Fibroblast of skin of right biceps (primary cell): ENCODE data around the gene DENND2A.
"Not testable (repeated sequence)": the region's sequence is repeated elsewhere in the genome, so short reads cannot be mapped to it uniquely, and the experiment has no call there.

ENCODE experiments used
- DNase-seq: peaks from one replicate; pipeline ENCODE4 v3.0.0-alpha.2; 2013

The DENND2A gene

GRCh38 chr7:140645166-140645900, 4.7 kb upstream of the DENND2A start:
- DNase-seq, result no peak

GRCh38 chr7:140644761-140645160, 4.1 kb upstream of the DENND2A start:
- not testable (repeated sequence) for DNase-seq

GRCh38 chr7:140643416-140643815, 2.8 kb upstream of the DENND2A start:
- DNase-seq, result no peak

GRCh38 chr7:140641524-140642195, 1.0 kb upstream of the DENND2A start:
- DNase-seq, result no peak

- DNase-seq, result peak; percentile 52
Observed at GRCh38 chr7:140640060-140640637, 464 bp downstream of the DENND2A start.

- DNase-seq, result peak; percentile 85
Observed at GRCh38 chr7:140639366-140640053, 1.1 kb downstream of the DENND2A start.

GRCh38 chr7:140638173-140638791, 2.3 kb downstream of the DENND2A start:
- peak; percentile 52 for DNase-seq

GRCh38 chr7:140637400-140637799, 3.2 kb downstream of the DENND2A start:
- DNase-seq, result no peak

- DNase-seq, result no peak
Observed at GRCh38 chr7:140635816-140636215, 4.8 kb downstream of the DENND2A start.

GRCh38 chr7:140635345-140635744, 5.3 kb downstream of the DENND2A start:
- no peak for DNase-seq

GRCh38 chr7:140631602-140632001, 9.0 kb downstream of the DENND2A start:
- no peak for DNase-seq

GRCh38 chr7:140631021-140631420, 9.6 kb downstream of the DENND2A start:
- DNase-seq, result no peak

GRCh38 chr7:140625908-140626868, 14.4 kb downstream of the DENND2A start:
- DNase-seq, result peak; percentile 97

- DNase-seq, result not testable (repeated sequence)
Observed at GRCh38 chr7:140625192-140625558, 15.4 kb downstream of the DENND2A start.

- DNase-seq, result no peak
Observed at GRCh38 chr7:140624392-140625191, 16.0 kb downstream of the DENND2A start.

- DNase-seq, result peak; percentile 66
Observed at GRCh38 chr7:140623980-140624379, 16.6 kb downstream of the DENND2A start.

- DNase-seq, result peak; percentile 58
Observed at GRCh38 chr7:140621401-140622021, 19.1 kb downstream of the DENND2A start.

GRCh38 chr7:140619915-140620510, 20.6 kb downstream of the DENND2A start:
- not testable (repeated sequence) for DNase-seq

- no peak for DNase-seq
Observed at GRCh38 chr7:140619176-140619575, 21.4 kb downstream of the DENND2A start.

GRCh38 chr7:140618306-140618705, 22.3 kb downstream of the DENND2A start:
- DNase-seq, result no peak
